CD1c-positive myeloid dendritic cell (primary cell): Measurements from ENCODE around the gene HDAC8.
"Not testable (repeated sequence)": the region's sequence is repeated elsewhere in the genome, so short reads cannot be mapped to it uniquely, and the experiment has no call there.

Source experiments
- DNase-seq: peaks from one replicate; pipeline ENCODE4 v3.0.0-alpha.2; 2016; ENCODE audit errors: extremely low spot score

HDAC8 gene

DNA sequence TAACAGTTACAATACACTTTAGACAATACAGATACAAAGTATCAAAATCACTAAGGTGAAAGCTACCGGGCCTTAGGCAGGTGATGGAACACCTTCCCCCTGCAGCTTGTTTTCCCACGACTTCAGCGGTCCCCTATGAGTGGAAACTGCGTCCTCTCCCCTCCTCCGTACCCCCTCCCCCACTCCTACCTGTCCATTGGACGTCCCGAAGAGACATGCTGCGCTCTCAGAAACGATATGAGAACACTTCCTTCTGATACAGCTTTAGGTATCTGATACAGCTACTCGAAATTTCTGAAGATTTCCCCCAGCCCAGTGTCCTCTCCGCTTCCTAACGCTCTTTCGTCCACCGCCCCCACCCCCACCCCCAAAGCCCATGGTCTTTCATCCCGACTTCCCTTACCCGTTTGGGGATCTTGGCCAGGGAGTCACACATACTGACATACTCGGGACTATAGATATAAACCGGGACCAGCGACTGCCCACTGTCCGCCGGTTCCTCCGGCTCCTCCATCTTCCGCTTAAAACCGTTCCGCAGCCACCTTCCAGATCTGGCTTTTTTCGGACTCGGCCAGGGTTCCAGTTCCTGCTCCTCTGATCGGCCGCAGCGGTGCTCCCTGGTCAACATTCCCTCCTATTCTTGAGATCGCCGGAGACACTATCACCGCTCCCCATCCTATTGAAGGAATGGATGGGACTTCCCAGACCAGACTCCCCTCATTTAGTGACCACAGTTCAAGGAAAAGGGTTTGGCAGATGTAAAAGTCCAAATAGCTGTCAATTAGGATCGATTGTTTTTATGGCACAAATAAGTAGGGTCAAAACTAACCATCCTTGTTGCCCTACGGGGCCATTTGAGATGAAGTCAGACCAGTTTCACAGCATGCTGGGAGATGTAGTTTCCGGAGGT lies at the start of gene HDAC8:
TSS of gene HDAC8 (minus strand) at position 596 of the 910 bp plus-strand sequence. CDS start at position 514, 82 bp downstream.
- DNase-seq, result peak; percentile 75

DNA sequence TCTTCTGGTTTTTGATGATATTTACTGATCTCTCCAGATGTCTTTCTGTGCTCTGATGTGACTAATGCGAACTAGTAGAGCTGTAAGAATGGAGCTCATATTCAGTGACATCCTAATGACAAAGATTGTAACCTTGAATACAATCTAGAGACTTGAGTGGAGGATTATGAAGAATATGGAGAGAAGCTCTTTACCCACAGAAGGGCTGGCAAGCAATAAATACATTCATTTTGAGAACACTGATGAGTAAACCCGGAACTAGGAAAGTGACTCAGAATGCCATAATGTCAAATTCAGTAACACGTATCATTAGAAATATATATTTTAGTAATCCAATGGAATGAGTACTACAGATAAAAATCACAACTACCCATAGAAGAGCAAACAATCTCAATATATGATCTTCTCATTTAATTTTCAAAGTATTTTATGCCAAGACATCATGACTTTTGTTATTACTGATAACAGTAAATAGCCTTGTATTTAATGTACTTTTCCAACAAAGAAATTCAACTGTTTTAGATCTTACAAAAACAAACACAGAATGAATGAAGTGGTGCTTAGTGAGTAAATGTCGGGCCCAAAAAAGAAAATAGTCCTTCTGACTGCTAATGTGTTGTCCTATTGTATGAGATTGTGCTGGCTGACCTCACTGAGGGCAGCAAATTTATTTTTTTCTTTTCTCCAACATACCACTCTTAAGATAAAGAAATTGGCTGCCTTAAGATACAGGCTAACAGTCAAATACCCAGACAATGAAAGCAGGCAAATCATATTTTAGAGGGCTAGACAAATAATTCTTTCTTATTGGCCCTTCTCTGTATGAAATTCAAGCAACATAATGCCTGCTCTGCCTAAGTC lies 49.2 kb upstream of the HDAC8 start:
- peak; percentile 26 for DNase-seq

DNA sequence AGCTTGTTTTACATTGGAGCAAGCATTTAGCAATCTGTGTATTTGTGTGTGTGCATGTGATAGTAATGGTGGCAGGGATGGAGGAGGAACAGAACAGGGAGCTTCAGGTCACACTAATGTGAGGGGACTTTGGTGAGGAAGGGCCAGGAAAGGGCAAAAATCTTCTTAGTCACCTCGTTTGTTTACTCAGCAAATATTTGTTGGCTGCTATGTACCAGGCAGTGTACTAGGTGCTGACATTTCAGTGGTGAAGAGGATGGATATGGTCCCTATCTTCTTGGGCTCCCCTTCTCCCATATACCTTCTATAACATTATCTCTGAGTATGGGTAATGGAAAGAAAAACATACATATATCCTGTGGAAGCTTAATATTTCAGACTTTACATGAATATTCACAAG lies 48.5 kb upstream of the HDAC8 start:
- DNase-seq, result no peak

DNA sequence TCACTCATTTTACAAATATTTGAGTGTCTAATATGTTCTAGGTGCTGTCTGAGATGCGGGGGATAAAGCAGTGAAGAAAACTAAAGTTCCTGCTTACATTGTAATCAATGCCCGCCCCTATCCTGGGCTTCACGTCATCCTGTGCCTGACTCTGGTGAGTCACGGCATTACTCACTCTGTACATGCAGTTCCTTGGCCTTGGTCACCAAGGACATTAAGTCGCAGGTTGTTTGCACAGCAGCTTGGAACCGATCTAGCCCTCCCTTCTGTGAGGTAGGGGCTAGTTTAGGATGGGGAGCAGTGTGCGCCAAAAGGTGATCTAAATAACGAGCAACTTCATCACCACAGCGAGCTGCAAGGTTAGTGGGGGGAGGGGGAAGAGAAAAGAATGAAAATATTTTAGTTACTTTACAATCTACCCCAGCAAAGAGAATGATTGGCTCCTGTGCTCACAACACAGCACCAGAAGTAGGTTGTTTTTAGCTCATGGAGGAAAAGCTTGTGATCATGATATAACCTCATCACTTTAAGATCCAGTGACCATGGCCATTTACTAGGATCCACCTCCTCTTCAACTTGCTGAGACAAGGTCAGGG lies 48.0 kb upstream of the HDAC8 start:
- peak; percentile 11 for DNase-seq

DNA sequence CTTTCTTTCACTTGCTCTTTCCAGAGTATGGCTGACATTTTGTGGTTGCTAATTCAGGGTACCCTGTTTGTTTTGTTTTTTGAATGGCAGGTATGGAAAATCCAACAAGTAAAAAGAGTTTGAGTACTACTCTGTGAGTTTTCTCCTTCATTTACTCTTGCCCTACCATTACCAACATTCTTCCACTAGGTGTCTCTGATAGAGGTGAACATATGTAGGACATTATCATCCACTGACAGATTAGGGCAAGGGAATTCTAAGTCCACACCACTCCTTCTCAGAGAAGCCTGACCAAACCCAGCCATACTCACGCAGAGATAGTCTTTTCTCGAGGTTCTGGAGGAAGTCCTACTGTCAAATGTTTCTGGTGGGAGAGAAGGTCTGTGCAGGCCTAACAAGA lies 36.7 kb upstream of the HDAC8 start:
- DNase-seq, result no peak

DNA sequence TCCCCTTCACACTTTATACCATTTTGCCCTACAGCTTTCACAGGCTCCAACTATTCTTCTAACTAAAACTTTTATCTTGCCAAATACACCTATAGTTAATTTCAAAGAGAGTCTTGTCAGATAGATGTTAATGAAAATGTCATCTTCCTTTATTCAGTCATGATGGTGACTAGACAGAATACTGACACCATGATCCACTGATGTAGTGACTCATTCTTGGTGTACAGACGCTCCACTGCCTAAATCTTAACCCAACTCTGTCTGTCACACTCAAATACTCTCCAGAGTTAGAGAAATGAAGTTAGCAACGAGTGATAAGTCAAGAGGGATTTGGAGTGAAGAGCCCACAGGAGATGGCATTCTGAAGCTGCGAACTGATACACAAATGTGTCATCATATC lies 32.1 kb upstream of the HDAC8 start:
- DNase-seq, result no peak

DNA sequence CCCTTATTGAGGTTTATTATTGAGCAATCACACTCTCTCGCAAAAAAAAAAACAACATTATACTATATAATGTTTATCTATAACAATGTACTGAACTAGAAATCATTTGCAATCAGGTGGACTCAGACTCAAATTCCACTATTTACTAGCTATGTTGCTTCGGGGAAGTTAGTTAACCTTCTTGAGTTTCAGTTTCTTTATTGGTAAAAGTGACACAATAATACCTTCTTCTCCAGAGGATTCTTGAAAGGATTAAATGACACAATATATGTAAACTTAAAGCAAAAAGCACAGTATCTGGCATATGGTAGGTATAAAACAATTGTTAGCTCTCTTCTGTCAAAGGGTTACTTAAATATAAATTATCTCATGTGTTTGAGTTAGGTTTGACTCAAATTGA lies 31.5 kb upstream of the HDAC8 start:
- DNase-seq, result no peak

DNA sequence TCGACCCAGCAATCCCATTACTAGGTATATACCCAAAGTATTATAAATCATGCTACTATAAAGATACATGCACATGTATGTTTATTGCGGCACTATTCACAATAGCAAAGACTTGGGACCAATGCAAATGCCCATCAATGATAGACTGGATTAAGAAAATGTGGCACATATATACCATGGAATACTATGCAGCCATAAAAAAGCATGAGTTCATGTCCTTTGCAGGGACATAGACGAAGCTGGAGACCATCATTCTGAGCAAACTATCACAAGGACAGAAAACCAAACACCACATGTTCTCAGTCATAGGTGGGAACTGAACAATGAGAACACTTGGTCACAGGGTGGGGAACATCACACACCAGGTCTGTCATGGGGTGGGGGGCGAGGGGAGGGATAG lies 18.4 kb upstream of the HDAC8 start:
- not testable (repeated sequence) for DNase-seq

DNA sequence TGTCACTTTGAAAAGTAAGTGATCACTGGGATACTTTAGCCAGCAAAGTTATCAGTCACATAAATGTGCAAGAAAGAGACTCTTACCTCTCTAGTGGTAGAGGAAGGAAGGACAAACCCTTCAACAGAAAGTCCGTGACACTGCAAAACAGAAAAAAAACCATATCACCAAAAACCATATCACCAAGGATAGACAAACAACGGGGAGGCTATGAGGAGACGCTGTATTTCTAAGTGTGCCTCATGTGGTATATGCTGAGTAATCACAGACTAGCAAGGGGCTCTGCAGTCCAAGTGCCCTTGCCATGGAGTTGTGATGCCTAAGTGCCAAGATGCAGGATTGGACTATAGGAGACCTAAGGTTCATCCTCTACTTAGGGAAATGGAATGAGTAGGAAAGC lies 11.5 kb upstream of the HDAC8 start:
- DNase-seq, result no peak

DNA sequence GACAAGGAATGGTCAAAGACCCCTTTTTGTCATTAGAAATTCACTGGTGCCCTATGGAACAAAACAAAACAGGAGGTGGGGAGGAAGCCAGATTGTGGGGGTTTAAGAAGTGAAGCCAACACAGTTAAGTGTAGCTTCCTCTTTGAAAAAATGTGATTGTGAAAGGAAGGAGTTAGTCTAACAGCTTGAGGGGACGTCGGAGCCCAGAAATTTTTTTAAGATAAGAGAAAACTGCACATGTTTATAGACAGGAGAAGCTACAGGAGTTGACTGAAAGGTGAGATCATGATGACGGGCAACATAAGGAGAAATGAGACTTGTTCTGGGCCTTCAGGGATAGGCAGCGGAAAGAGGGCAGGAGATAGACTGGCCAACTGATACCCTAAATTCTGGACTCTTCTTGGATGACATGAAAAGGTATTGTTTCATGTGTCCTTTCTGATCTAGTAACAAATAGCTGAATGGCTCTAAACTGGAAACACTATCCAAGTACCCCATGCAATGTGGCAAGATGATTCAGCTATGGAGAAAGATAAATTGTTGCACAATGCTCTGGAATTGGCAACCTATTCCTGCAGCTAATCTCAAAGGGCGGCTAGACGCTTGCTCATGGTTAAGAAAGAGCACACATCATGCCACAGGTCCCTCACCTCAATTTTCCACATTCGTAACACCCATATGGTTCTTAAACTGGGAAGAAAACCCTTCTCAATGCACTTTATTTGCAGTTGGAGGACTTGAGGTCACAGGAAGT lies 3.7 kb upstream of the HDAC8 start:
- peak; percentile 31 for DNase-seq

DNA sequence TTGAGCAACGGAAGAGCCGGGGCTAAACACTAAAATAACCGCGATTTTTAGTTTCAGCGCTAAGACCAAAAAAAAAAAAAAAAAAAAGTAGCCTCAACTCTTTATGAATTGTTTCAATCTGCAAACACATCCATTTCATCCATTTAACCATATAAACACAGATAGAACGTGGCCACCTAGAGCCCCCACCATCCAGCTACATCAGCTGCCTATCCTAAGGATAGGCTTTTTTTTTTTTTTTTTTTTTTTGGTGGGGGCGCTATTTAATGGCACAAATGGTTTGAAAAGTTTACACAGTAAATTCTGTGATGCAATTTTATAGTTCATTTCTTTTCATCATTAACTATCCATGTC lies 492 bp upstream of the HDAC8 start:
- DNase-seq, result no peak

DNA sequence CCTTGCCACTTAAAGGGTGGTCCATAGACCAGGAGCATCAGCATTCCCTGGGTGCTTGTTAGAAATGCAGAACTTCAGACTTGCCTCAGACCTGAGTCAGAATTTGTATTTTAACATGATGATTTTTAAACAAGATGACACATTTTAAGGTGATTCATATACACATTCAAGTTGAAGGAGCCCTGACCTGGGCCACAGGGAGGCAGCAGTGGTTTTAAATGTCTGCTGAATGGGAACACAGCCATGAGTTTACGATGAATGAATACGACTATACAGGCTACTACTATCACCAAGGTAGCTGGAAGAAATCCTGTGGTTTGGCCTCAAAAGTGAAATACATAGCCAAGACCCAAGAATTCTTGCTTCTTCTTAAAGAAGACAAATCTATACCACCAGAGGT lies 2.9 kb downstream of the HDAC8 start:
- DNase-seq, result no peak

DNA sequence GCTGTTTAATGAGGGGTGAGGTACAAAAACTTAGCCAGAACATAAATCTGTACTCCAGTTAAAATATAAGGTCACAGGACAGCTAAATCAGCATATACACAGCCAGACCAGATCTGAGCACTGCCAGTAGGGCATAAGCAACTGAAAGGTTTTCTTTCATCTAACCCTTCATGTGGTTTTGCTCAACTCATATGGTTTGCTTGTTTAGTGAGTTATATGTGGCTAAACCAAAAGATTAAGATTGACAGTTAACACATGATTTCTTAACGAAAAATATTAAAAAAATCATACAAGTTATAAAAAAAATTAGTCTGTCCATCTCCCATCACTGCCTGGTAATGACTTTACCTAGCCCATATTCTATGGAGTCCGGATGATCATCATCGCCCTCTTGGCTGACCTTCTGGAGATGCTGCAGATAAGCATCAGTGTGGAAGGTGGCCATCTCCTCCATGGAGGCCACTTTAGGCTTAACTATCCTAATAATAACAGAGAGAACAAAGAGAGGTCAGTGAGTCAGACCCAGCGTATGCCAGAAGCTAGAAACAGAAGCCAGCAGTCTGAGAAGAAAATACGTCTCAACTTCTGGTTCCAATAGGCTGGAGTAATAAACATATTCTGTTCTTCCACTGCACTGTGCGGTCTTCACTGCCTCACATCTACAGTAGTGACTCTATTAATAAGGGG lies 4.1 kb downstream of the HDAC8 start:
- DNase-seq, result no peak

DNA sequence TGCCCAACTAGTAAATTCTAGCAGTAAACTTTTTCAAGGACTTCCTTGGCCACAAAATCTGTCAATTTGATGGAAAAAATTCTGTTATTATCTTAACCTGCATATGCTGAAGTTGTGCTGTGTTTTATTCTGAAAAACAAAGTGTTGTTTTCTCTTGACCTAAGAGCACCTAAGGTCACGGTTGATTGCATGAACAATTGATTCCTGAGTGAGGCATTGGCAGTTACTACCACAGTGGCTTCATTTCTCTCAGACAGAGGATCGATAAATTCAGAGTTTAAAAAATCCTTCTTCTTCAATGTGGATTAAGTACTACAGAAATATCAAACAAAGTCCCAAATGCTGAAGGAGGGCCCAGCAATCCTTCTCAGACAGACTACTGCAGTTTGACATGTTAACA lies 6.2 kb downstream of the HDAC8 start:
- DNase-seq, result no peak

DNA sequence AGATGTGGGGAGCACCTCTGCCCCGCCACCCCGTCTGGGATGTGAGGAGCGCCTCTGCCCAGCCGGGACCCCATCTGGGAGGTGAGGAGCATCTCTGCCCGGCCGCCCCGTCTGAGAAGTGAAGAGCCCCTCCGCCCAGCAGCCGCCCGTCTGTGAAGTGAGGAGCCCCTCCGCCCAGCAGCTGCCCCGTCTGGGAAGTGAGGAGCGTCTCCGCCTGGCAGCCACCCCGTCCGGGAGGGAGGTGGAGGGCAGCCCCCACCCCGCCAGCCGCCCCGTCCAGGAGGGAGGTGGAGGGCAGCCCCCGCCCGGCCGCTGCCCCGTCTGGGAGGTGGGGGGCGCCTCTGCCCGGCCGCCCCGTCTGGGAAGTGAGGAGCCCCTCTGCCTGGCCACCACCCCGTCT lies 13.0 kb downstream of the HDAC8 start:
- not testable (repeated sequence) for DNase-seq

DNA sequence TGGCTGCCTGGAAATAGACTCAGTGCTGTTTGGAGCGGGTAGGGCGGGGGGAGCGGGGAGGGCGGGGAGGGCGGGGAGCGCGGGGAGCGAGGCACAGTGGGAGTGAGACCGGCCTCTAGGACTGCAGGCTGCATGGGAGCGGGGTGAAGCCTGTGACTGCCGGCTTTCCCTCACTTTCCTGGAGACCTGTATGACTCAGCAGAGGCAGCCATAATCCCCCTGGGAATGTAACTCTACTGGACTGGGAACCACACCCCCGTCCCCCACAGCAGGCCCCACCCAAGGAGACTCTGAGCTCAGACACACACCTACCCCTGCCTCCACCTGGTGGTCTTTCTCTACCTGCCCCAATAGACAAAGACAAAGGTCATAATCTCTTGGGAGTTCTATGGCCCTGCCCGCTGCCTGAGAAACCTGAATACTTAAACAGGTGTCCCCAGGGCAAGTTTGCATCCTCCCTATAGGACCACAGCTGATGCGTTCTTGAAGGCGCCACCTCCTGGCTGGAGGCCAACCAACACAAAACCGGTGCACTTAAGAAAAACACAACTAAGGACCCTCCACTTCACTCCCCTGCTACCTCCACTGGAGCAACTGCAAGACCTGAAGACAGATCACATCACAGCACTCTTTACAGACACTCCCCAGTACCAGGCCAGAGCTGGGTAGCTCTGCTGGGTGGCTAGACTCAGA lies 18.0 kb downstream of the HDAC8 start:
- no peak for DNase-seq

DNA sequence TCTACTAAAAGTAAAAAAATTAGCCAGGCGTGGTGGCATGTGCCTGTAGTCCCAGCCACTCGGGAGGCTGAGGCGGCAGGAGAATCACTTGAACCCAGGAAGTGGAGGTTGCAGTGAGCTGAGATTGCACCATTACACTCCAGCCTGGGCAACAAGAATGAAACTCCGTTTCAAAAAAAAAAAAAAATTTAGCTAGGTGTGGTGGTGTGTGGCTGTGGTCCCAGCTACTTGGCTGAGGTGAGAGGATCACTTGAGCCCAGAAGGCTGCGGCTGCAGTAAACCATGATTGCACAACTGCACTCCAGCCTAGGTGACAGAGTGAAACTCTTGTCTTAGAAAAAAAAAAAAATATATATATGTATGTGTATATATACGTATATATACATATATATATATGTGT lies 20.2 kb downstream of the HDAC8 start:
- DNase-seq, result not testable (repeated sequence)

DNA sequence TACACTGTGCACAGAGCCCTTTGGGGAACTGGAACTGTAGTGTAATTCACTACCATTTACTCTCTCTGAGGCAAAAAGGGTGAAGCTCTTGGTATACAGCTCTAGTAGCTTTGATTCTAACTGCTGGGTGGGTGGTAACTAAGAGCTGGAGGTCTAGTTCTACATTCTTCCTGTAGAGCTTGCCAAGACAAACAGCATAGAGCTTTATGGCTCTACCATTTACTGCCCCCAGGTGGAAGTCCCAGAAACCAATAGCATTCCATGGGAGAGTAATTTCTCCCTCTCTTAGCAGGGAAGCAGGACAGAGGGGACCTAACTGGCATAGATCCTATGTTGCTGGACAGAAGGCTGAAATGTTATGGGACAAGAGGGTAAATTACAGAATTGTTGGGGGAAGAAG lies 26.7 kb downstream of the HDAC8 start:
- no peak for DNase-seq

DNA sequence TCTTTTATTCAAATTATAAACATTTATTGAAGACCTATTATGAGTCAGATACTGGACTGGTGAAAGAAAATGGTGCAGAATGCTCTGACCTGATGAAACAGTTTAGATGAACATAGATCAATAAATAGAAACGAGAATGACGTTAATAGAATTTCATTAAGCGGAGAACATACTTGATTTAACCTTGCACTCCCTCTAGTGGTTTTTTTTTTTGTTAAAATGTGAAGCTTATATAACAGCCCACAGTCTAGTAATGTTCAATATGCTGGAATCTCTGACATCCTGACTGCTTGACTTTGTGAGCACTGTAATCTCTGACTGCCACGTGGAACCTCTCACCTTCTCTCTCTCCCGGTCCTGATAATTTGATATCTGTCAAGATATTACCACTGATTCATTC lies 32.3 kb downstream of the HDAC8 start:
- no peak for DNase-seq

DNA sequence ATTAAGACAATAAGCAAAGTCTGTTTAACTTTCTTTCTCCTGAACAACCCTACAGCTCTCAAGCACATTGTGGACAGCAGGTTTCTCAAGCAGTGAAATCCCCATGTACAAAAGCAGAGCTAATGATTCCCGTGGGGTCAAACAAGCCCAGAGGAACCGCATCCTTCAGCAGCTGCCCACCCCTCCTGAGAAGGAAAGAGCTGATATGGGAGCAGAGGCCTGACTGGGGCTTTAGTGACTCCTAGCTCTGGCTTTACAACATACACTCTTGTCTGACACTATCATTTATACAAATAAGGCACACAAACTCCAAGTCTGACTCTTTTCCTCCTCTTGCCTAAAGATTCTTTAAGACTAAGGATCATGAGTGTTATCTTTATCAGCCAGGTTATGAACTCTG lies 32.8 kb downstream of the HDAC8 start:
- DNase-seq, result no peak

DNA sequence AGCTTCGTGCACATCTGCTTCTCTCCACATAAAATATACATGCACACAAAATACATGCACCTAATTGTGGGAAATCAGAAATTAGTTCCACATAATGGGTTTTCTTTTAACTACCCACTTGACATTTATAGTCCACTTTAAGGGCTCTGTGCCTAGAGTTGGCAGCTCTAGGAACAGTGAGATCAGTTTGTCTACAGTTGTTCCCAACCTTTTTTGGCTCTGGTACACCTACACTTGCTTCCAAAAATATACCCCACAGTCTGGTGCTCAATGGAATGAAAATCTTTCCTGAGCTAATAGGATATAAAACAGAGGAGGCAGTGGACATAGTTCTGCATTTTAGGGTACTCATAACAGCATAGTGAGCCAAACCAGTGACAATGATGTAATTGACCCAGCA lies 36.1 kb downstream of the HDAC8 start:
- no peak for DNase-seq
